ENCODE measurements around the gene IGFBP7. TPM values are rescaled to one million over a fixed set of nuclear protein-coding genes. Genes with fewer than 3 reads are reported as not detected.

Gene IGFBP7
- total RNA-seq, 1 donor = 16.6 TPM

- no peaks in the 10 kb centered on the region for H3K4me1 ChIP-seq (ENCODE audit: insufficient read depth, low read length)
- H3K9me3 ChIP-seq (ENCODE audit: low read depth, low read length) = no peaks in the 10 kb centered on the region
- no peaks in the 10 kb centered on the region for H3K27me3 ChIP-seq (ENCODE audit: insufficient read depth, low read length)
- H3K4me3 ChIP-seq (ENCODE audit: low read length) = no peak overlapping the region
These were observed 72.1 kb downstream of the IGFBP7 start for GRCh38 chr4:57037982-57038604.

GRCh38 chr4:57034520-57034919 lies 75.7 kb downstream of the IGFBP7 start:
- Histone ChIP-seq H3K4me3 (ENCODE audit: low read length) (no peak overlapping the region), H3K4me1 (ENCODE audit: insufficient read depth, low read length) (no peaks in the 10 kb centered on the region), H3K27me3 (ENCODE audit: insufficient read depth, low read length) (no peaks in the 10 kb centered on the region), H3K9me3 (ENCODE audit: low read depth, low read length) (no peaks in the 10 kb centered on the region)

- no peaks in the 10 kb centered on the region for H3K4me1 ChIP-seq (ENCODE audit: insufficient read depth, low read length)
- H3K4me3 ChIP-seq (ENCODE audit: low read length) = no peak overlapping the region
- no peaks in the 10 kb centered on the region for H3K27me3 ChIP-seq (ENCODE audit: insufficient read depth, low read length)
- no peaks in the 10 kb centered on the region for H3K9me3 ChIP-seq (ENCODE audit: low read depth, low read length)
These were observed 87.1 kb downstream of the IGFBP7 start for GRCh38 chr4:57023104-57023503.

GRCh38 chr4:57020467-57021101 lies 89.6 kb downstream of the IGFBP7 start:
- H3K9me3 ChIP-seq (ENCODE audit: low read depth, low read length) = no peaks in the 10 kb centered on the region
- no peaks in the 10 kb centered on the region for H3K4me1 ChIP-seq (ENCODE audit: insufficient read depth, low read length)
- H3K4me3 ChIP-seq (ENCODE audit: low read length) = no peak overlapping the region
- no peaks in the 10 kb centered on the region for H3K27me3 ChIP-seq (ENCODE audit: insufficient read depth, low read length)

GRCh38 chr4:57018980-57019379 lies 91.2 kb downstream of the IGFBP7 start:
- no peaks in the 10 kb centered on the region for H3K4me1 ChIP-seq (ENCODE audit: insufficient read depth, low read length)
- H3K9me3 ChIP-seq (ENCODE audit: low read depth, low read length) = no peaks in the 10 kb centered on the region
- H3K4me3 ChIP-seq (ENCODE audit: low read length) = no peak overlapping the region
- no peaks in the 10 kb centered on the region for H3K27me3 ChIP-seq (ENCODE audit: insufficient read depth, low read length)

- Histone ChIP-seq H3K4me3 (ENCODE audit: low read length) (no peak overlapping the region), H3K9me3 (ENCODE audit: low read depth, low read length) (no peaks in the 10 kb centered on the region), H3K4me1 (ENCODE audit: insufficient read depth, low read length) (no peaks in the 10 kb centered on the region), H3K27me3 (ENCODE audit: insufficient read depth, low read length) (no peaks in the 10 kb centered on the region)
These were observed 96.6 kb downstream of the IGFBP7 start for GRCh38 chr4:57013543-57014120.

GRCh38 chr4:56999751-57000150 lies 110.4 kb downstream of the IGFBP7 start:
- no peaks in the 10 kb centered on the region for H3K27me3 ChIP-seq (ENCODE audit: insufficient read depth, low read length)
- no peaks in the 10 kb centered on the region for H3K9me3 ChIP-seq (ENCODE audit: low read depth, low read length)
- no peaks in the 10 kb centered on the region for H3K4me1 ChIP-seq (ENCODE audit: insufficient read depth, low read length)
- no peak overlapping the region for H3K4me3 ChIP-seq (ENCODE audit: low read length)

GRCh38 chr4:56995525-56995924 lies 114.7 kb downstream of the IGFBP7 start:
- no peaks in the 10 kb centered on the region for H3K4me1 ChIP-seq (ENCODE audit: insufficient read depth, low read length)
- H3K27me3 ChIP-seq (ENCODE audit: insufficient read depth, low read length) = no peaks in the 10 kb centered on the region
- H3K4me3 ChIP-seq (ENCODE audit: low read length) = no peak overlapping the region
- H3K9me3 ChIP-seq (ENCODE audit: low read depth, low read length) = no peaks in the 10 kb centered on the region

- Histone ChIP-seq H3K27me3 (ENCODE audit: insufficient read depth, low read length) (no peaks in the 10 kb centered on the region), H3K4me1 (ENCODE audit: insufficient read depth, low read length) (peaks cover 3% of the 10 kb centered on the region), H3K9me3 (ENCODE audit: low read depth, low read length) (no peaks in the 10 kb centered on the region), H3K4me3 (ENCODE audit: low read length) (no peak overlapping the region)
These were observed 119.9 kb downstream of the IGFBP7 start for GRCh38 chr4:56990109-56990905.

GRCh38 chr4:56986952-56987351 lies 123.2 kb downstream of the IGFBP7 start:
- Histone ChIP-seq H3K27me3 (ENCODE audit: insufficient read depth, low read length) (no peaks in the 10 kb centered on the region), H3K4me3 (ENCODE audit: low read length) (no peak overlapping the region), H3K9me3 (ENCODE audit: low read depth, low read length) (no peaks in the 10 kb centered on the region), H3K4me1 (ENCODE audit: insufficient read depth, low read length) (peaks cover 20% of the 10 kb centered on the region)

GRCh38 chr4:56986192-56986591 lies 124.0 kb downstream of the IGFBP7 start:
- H3K4me3 ChIP-seq (ENCODE audit: low read length) = no peak overlapping the region
- H3K9me3 ChIP-seq (ENCODE audit: low read depth, low read length) = no peaks in the 10 kb centered on the region
- peaks cover 26% of the 10 kb centered on the region for H3K4me1 ChIP-seq (ENCODE audit: insufficient read depth, low read length)
- H3K27me3 ChIP-seq (ENCODE audit: insufficient read depth, low read length) = no peaks in the 10 kb centered on the region

GRCh38 chr4:56981795-56982201 lies 128.4 kb downstream of the IGFBP7 start:
- peaks cover 41% of the 10 kb centered on the region for H3K4me1 ChIP-seq (ENCODE audit: insufficient read depth, low read length)
- no peak overlapping the region for H3K4me3 ChIP-seq (ENCODE audit: low read length)

More at GRCh38 chr4:56981795-56982201, 128.4 kb downstream of the IGFBP7 start:
- Histone ChIP-seq H3K27me3 (ENCODE audit: insufficient read depth, low read length) (no peaks in the 10 kb centered on the region), H3K9me3 (ENCODE audit: low read depth, low read length) (no peaks in the 10 kb centered on the region)

Data from mononuclear cell (primary cell).